ENCODE measurements around the gene PTPRZ1. TPM values are rescaled to one million over a fixed set of nuclear protein-coding genes. Genes with fewer than 3 reads are reported as not detected.

PTPRZ1 gene
- polyA plus RNA-seq, 3 donors: not detected

DNA sequence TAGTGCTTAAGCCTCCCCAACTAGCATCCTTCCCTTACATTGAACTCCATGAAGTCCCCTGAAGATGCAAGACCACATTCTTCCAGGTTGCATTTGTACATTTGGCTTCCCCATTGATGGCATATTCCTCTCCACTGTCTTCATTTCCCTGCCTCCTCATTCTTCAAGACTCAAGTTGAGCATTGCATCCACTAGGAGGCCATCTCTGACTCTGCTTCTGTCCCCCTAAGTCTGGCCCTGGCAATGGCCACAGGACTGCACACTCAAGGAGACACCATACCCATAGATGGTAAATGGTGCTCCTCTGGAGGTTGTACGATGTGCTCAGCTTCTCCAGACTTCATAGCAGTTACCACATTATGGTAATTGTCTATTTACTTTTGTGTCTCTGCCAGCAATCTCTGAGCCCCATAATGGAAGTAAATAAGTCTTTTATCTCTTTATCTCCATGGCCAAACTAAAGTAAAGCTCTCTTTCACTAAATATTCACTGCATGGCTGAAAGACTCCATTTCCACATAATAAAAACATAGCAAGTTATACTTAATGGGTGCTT, 112.6 kb downstream of the PTPRZ1 start:
- no CpG with 5 or more reads among the region's 1 CpG for WGBS (ENCODE audit: insufficient coverage)
- Mint-ChIP-seq H3K9me3 (peaks cover 0 to 4% (median 0%) of the 10 kb centered on the region in 7 donors), H3K36me3 (no peaks in the 10 kb centered on the region), H3K4me3 (no peak overlapping the region), H3K27ac (no peak overlapping the region), H3K4me1 (no peaks in the 10 kb centered on the region), H3K27me3 (ENCODE audit: low read depth in 3 of 3) (peaks cover 0 to 3% (median 3%) of the 10 kb centered on the region in 3 donors)
- Histone ChIP-seq H3K4me3 (replicated peaks in 1 of 3; ENCODE audit: low read depth in 2 of 3, low read length in 3 of 3) (no peak overlapping the region), H2AFZ (ENCODE audit: insufficient read depth, low read depth, low read length, poor library complexity, severe bottlenecking) (no peak overlapping the region), H3K36me3 (replicated peaks in 1 of 2; ENCODE audit: control insufficient read depth in 1 of 2, insufficient read depth in 2 of 2, low read length in 2 of 2) (no peaks in the 10 kb centered on the region), H3K27ac (ENCODE audit: low read depth in 1 of 2, low read length in 2 of 2) (no peak overlapping the region), H3K4me1 (ENCODE audit: control insufficient read depth in 1 of 2, insufficient read depth in 2 of 2, low read length in 2 of 2) (no peaks in the 10 kb centered on the region), H3K79me2 (ENCODE audit: insufficient read depth, low read length) (no peaks in the 10 kb centered on the region), H3K27me3 (ENCODE audit: control insufficient read depth in 2 of 2, insufficient read depth in 2 of 2, low read length in 2 of 2) (no peaks in the 10 kb centered on the region), H3K9me3 (replicated peaks in 1 of 2; ENCODE audit: control insufficient read depth in 1 of 2, insufficient read depth in 1 of 2, low read length in 2 of 2) (no peaks in the 10 kb centered on the region), H3K9ac (ENCODE audit: insufficient read depth, low read length, poor library complexity, severe bottlenecking) (no peak overlapping the region), H4K20me1 (ENCODE audit: insufficient read depth, low read length) (no peaks in the 10 kb centered on the region), H3K4me2 (replicated peaks; ENCODE audit: extremely low read depth, low read length, poor library complexity, severe bottlenecking) (no peak overlapping the region)
- TF ChIP-seq CTCF (IDR thresholded peaks at IDR 0.05): no peak
- intact Hi-C loops (cut with micrococcal nuclease): no loop called here
- no peak for DNase-seq

GRCh38 chr7:121992068-121992467, 119.1 kb downstream of the PTPRZ1 start:
- no peak for DNase-seq
- no peaks in the 10 kb centered on the region for H3K9me3 ChIP-seq (replicated peaks in 1 of 2; ENCODE audit: control insufficient read depth in 1 of 2, insufficient read depth in 1 of 2, low read length in 2 of 2)
- no peak overlapping the region for H3K9ac ChIP-seq (ENCODE audit: insufficient read depth, low read length, poor library complexity, severe bottlenecking)
- no peak for TF ChIP-seq CTCF (IDR thresholded peaks at IDR 0.05)
- 90% methylated on average over 2 of the region's 4 CpGs for WGBS (ENCODE audit: insufficient coverage)
- H2AFZ ChIP-seq (ENCODE audit: insufficient read depth, low read depth, low read length, poor library complexity, severe bottlenecking): no peak overlapping the region
- no peaks in the 10 kb centered on the region for H3K79me2 ChIP-seq (ENCODE audit: insufficient read depth, low read length)
- no peaks in the 10 kb centered on the region for H4K20me1 ChIP-seq (ENCODE audit: insufficient read depth, low read length)
- intact Hi-C loops (cut with micrococcal nuclease): loop anchor here in 1 of 2 donors (10.0 kb wide), 1 partner anchor 627 kb away; no protein-coding TSS in a partner anchor
- no peaks in the 10 kb centered on the region for H3K4me1 Mint-ChIP-seq
- no peak overlapping the region for H3K4me3 Mint-ChIP-seq
- H3K4me3 ChIP-seq (replicated peaks in 1 of 3; ENCODE audit: low read depth in 2 of 3, low read length in 3 of 3): no peak overlapping the region
- no peaks in the 10 kb centered on the region for H3K36me3 Mint-ChIP-seq
- H3K27me3 Mint-ChIP-seq (ENCODE audit: low read depth in 3 of 3): peaks cover 0 to 3% (median 3%) of the 10 kb centered on the region in 3 donors
- no peaks in the 10 kb centered on the region for H3K4me1 ChIP-seq (ENCODE audit: control insufficient read depth in 1 of 2, insufficient read depth in 2 of 2, low read length in 2 of 2)
- no peak overlapping the region for H3K4me2 ChIP-seq (replicated peaks; ENCODE audit: extremely low read depth, low read length, poor library complexity, severe bottlenecking)
- H3K27ac Mint-ChIP-seq: no peak overlapping the region
- H3K9me3 Mint-ChIP-seq: no peaks in the 10 kb centered on the region
- no peaks in the 10 kb centered on the region for H3K36me3 ChIP-seq (replicated peaks in 1 of 2; ENCODE audit: control insufficient read depth in 1 of 2, insufficient read depth in 2 of 2, low read length in 2 of 2)
- H3K27me3 ChIP-seq (ENCODE audit: control insufficient read depth in 2 of 2, insufficient read depth in 2 of 2, low read length in 2 of 2): no peaks in the 10 kb centered on the region
- no peak overlapping the region for H3K27ac ChIP-seq (ENCODE audit: low read depth in 1 of 2, low read length in 2 of 2)

All from CD14-positive monocyte (primary cell).